GM18951 (cell line): Measurements from ENCODE around the gene KRT13.

Experiments used
- POLR2A ChIP-seq: IDR thresholded peaks from 4 replicates; pipeline ENCODE4 v1.6.1; 2011; ENCODE audit warnings: mild to moderate bottlenecking; ENCODE audit not compliant: insufficient read length, insufficient read depth; ENCODE audit errors: extremely low read depth
- in situ Hi-C: fragments of 300-500 bp; cut with MboI; formaldehyde crosslinking; loops from one replicate; pipeline ENCODE4 v1.12.0; 2022; ENCODE audit warnings: low sequenced_read_pairs, mixed read lengths, inconsistent platforms; ENCODE audit not compliant: unreplicated experiment

The KRT13 gene

GRCh38 chr17:41522301-41523224 is 17.2 kb upstream of the KRT13 start:
- no peak for TF ChIP-seq POLR2A
- in situ Hi-C loops, result no loop called here

GRCh38 chr17:41521574-41522261 is 16.3 kb upstream of the KRT13 start:
- TF ChIP-seq POLR2A, result no peak
- in situ Hi-C loops, result no loop called here

GRCh38 chr17:41520821-41521521 is 15.6 kb upstream of the KRT13 start:
- in situ Hi-C loops, result no loop called here
- TF ChIP-seq POLR2A, result no peak

GRCh38 chr17:41519501-41520224 is 14.3 kb upstream of the KRT13 start:
- no peak for TF ChIP-seq POLR2A
- in situ Hi-C loops, result no loop called here

- in situ Hi-C loops, result no loop called here
Observed at GRCh38 chr17:41518789-41519449, 13.5 kb upstream of the KRT13 start, which contains the start of gene KRT15. Gene KRT15, minus strand, starts transcription at chr17:41518890. Its CDS starts 63 bp downstream, at chr17:41518827.

GRCh38 chr17:41518031-41518430 is 12.6 kb upstream of the KRT13 start:
- no peak for TF ChIP-seq POLR2A
- in situ Hi-C loops, result no loop called here

More at GRCh38 chr17:41518789-41519449, 13.5 kb upstream of the KRT13 start, which contains the start of gene KRT15:
- no peak for TF ChIP-seq POLR2A

GRCh38 chr17:41516830-41517283 is 11.4 kb upstream of the KRT13 start:
- in situ Hi-C loops, result no loop called here

GRCh38 chr17:41516147-41516829 is 10.9 kb upstream of the KRT13 start:
- in situ Hi-C loops, result no loop called here

More at GRCh38 chr17:41516830-41517283, 11.4 kb upstream of the KRT13 start:
- no peak for TF ChIP-seq POLR2A

GRCh38 chr17:41513168-41513547 is 7.7 kb upstream of the KRT13 start:
- in situ Hi-C loops, result no loop called here
- no peak for TF ChIP-seq POLR2A

More at GRCh38 chr17:41516147-41516829, 10.9 kb upstream of the KRT13 start:
- TF ChIP-seq POLR2A, result no peak

GRCh38 chr17:41512546-41513167 is 7.2 kb upstream of the KRT13 start:
- in situ Hi-C loops, result no loop called here
- no peak for TF ChIP-seq POLR2A

- in situ Hi-C loops, result no loop called here
- TF ChIP-seq POLR2A, result no peak
Observed at GRCh38 chr17:41511716-41512115, 6.3 kb upstream of the KRT13 start.
